Subcutaneous adipose tissue (tissue), 4 donors: ENCODE data around the gene CUEDC1. TPM values are rescaled to one million over a fixed set of nuclear protein-coding genes. Genes with fewer than 3 reads are reported as not detected.

Experiments used
- CTCF ChIP-seq: fragments of 450-650 bp; IDR thresholded peaks from one replicate; pipeline ENCODE4 v1.5.1; 2016; ENCODE audit warnings: low read depth, mild to moderate bottlenecking, control low read depth, antibody characterized with exemption, moderate library complexity
- total RNA-seq, 4 donors: library from RNA; depleted of rRNA; stranded (reverse); fragments of >200 nt; gene quantifications; one replicate each; pipeline ENCODE4 v1.1.0, GENCODE V29; 2016

CUEDC1 gene
- total RNA-seq, 4 donors from 2014 or later: 18.0 to 22.5 (median 21.1) TPM

DNA sequence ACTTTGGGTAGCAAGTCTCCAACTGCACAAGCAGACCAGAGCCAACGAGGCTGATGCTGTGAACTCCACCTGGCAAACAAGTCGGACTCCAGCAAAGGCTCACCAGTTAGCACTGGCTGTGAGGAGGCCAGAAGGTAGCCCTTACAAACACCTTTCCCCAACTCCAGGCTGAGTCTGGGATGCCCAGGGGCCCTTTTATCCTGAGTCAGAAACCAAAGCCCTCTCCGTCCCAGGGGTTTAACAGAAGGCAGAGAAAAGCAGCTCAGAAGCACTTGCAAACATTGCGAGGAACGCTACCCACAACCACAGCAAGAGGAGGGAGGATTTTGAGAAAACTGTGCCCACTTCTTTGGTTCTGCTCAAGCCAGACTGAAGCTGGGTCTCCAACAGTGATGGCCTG, 25.0 kb downstream of the CUEDC1 start:
- TF ChIP-seq CTCF: no peak

- no peak for TF ChIP-seq CTCF
Observed at GRCh38 chr17:57929386-57929785, 25.8 kb downstream of the CUEDC1 start.

DNA sequence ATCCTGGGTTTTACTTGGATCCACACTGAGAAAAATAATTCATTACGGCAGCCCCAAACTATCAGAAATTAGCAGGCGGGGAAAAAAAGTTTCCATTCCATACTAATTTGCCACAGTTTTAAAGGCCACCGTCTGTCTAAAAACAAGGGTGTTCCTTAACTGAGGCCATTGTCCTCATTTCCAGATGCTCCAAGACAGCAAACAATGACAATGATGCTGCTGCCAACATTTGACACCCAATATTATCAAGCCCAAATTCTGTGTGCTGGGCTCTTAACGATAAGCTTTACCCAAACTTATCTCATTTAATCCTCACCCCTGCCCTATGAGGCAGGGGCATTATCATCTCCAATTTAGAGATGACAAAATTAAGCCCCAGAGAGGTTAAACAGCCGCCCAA, 26.3 kb downstream of the CUEDC1 start:
- TF ChIP-seq CTCF: no peak

DNA sequence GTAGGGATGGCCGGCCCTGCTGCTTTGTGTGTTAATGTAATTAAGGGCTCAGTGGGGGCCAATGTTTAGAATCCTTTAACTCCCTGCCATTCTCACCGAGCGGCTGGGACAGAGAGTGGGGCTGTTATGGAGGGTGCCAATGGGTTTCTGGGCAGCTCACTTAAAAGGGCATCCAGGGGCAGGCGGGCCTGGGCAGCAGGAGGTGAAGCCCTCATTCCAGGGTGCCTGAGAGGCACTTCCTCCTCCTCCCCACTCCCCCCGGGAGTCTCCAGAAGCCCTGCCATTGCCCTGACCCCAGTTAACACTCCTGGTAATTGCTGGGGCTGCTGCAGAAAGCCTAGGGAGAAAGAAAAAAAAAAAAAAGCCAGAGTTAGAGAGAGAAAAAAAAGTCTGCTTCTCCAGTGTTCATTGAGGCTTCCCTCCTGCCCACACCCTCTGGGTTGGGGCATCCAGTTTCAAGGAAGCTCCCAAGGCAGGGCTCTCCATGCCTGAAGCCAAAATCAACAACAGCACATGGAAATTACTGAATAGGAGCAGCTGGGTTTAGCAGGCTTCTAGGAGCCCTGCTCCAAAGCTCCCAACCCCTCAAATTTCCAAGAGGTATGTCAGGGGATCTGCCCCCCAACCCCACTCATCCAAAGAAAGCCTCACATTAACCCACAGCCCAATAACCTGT, 28.0 kb downstream of the CUEDC1 start:
- no peak for TF ChIP-seq CTCF

DNA sequence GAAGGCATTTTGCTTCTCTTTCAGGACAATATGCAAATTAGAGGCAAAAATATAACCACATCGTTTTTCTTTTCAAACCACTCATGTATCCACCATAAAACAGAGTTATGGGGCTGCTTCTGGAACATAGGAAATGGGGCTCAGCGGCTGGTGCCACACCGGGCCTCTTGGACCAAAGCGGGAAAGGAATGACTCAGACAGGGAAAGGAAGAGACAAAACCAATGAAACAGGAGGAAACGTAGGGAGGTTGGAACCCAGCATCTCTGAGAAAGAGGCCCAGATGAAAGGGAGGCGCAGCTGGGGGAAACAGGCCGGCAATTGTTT, 28.5 kb downstream of the CUEDC1 start:
- TF ChIP-seq CTCF: no peak

- TF ChIP-seq CTCF: no peak
Observed at GRCh38 chr17:57925361-57925990, 29.7 kb downstream of the CUEDC1 start.

DNA sequence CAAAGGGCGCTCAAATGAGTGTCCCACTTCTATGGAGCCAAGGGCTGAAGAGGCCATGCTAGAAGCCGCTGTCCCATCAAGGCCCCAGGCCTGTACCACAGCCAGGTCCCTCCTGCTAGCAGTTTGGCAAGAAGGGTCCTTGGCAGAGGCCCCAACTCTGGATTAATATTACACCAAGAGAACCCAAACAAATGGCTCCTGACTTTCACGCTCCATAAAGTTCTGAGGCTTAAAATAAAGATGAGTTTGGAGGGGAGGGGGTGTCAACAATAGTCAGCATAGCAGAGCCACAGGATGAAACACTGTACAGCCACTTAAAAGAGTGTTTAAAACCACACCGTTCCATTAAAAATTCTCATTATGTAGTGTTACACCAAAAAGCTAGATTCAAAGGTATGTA, 30.5 kb downstream of the CUEDC1 start:
- no peak for TF ChIP-seq CTCF
